Stimulated activated CD4-positive, alpha-beta T cell treated with anti-CD3 and anti-CD28 coated beads, Interleukin-4, amount 100 ng/mL, for 4 hours (primary cell): ENCODE measurements around the gene SPRR1A.

Experiments used
- DNase-seq, 2 experiments: peaks; one replicate each; pipeline ENCODE4 v3.0.0-alpha.2; 2020

SPRR1A gene

DNA sequence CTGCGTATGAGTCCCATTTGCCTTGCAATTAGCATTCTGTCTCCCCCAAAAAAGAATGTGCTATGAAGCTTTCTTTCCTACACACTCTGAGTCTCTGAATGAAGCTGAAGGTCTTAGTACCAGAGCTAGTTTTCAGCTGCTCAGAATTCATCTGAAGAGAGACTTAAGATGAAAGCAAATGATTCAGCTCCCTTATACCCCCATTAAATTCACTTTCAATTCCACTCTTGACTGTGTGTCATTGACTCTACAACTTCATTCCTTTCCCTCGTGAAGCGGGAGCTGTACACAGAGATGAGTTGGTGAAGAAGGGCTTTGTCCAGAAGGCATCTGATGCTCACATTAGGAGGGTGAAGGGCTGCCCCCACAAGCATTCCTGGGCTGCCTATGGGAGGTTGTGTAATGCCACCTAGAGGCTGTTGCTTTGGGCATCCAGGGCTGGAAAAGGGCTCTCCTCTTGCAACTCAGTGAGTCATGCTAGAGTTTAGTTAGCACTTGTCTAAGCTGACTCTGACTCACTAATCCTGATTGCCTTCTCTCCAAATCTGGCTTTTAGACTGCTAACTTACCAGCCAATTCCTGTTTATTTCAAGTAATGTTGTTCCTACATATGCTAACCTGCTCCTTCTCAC, 48.9 kb downstream of the SPRR1A start:
- no peak for DNase-seq

DNA sequence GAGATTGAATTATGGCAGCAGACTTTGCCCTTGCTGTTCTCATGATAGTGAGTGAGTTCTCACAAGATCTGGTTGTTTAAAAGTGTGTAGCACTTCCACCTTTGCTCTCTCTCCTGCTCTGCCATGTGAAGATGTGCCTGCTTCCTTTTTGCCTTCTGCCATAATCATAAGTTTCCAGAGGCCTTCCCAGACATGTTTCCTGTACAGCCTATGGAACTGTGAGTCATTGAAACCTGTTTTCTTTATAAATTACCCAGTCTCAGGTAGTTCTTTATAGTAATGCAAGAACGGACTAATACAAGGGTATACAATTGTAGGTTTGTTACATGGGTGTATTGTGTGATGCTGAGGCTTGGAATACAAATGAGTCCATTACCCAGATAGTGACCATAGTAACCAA, 51.3 kb downstream of the SPRR1A start:
- no peak for DNase-seq
